SK-N-MC (cell line): ENCODE measurements around the gene VAT1L.

ENCODE experiments used
- EZH2 ChIP-seq: fragments of 200-600 bp; sonication (generic); IDR thresholded peaks from one replicate; pipeline ENCODE4 v1.6.1; 2017; ENCODE audit warnings: antibody characterized with exemption
- POLR2AphosphoS5 ChIP-seq: IDR thresholded peaks from 2 replicates; pipeline ENCODE4 v1.6.1; 2012; ENCODE audit warnings: mild to moderate bottlenecking, low read depth, low read length, borderline replicate concordance

- no peak for TF ChIP-seq EZH2
- no peak for TF ChIP-seq POLR2AphosphoS5
Measured at GRCh38 chr16:77801817-77802216, 13.5 kb downstream of the VAT1L start.
